ENCODE data around the gene SLC19A1. TPM values are rescaled to one million over a fixed set of nuclear protein-coding genes. Genes with fewer than 3 reads are reported as not detected.

Gene SLC19A1
- total RNA-seq, 2 experiments from 2014 or later = 30.0 to 31.2 TPM

GRCh38 chr21:45551316-45551715, 9.1 kb upstream of the SLC19A1 start:
- CTCF ChIA-PET = interaction anchor here (2.3 kb wide), 1 partner anchor 41 kb away, joined by 7 read pairs; no protein-coding TSS in a partner anchor
- H3K9me3 Mint-ChIP-seq = no peaks in the 10 kb centered on the region
- H3K4me3 Mint-ChIP-seq = peak overlapping the region; percentile 67

GRCh38 chr21:45550522-45551210, 8.4 kb upstream of the SLC19A1 start:
- peak overlapping the region; percentile 99 for H3K27ac Mint-ChIP-seq
- H3K4me3 Mint-ChIP-seq = peak overlapping the region; percentile 67
- CTCF ChIA-PET = interaction anchor here (2.3 kb wide), 1 partner anchor 42 kb away, joined by 7 read pairs; no protein-coding TSS in a partner anchor
- H3K27me3 Mint-ChIP-seq = no peaks in the 10 kb centered on the region
- peak; percentile 61 for DNase-seq
- POLR2A ChIA-PET = interaction anchor here (1.1 to 2.4 kb wide), 6 partner anchors 8 to 269 kb away, joined by 3 to 17 read pairs (median 4); no protein-coding TSS in a partner anchor
- H3K9me3 Mint-ChIP-seq = no peaks in the 10 kb centered on the region
- H3K36me3 Mint-ChIP-seq (ENCODE audit: low read depth) = no peaks in the 10 kb centered on the region
- peaks cover 45% of the 10 kb centered on the region for H3K4me1 Mint-ChIP-seq

More at GRCh38 chr21:45551316-45551715, 9.1 kb upstream of the SLC19A1 start:
- Mint-ChIP-seq H3K36me3 (ENCODE audit: low read depth) (no peaks in the 10 kb centered on the region), H3K27me3 (no peaks in the 10 kb centered on the region), H3K4me1 (peaks cover 45% of the 10 kb centered on the region), H3K27ac (peak overlapping the region; percentile 99)
- peak; percentile 59 for DNase-seq
- POLR2A ChIA-PET = interaction anchor here (1.1 to 2.4 kb wide), 7 partner anchors 8 to 268 kb away, joined by 3 to 17 read pairs (median 4); no protein-coding TSS in a partner anchor

- CTCF ChIA-PET = interaction anchor here (2.3 kb wide), 1 partner anchor 43 kb away, joined by 7 read pairs; no protein-coding TSS in a partner anchor
- H3K27ac Mint-ChIP-seq = peak overlapping the region; percentile 99
- no peaks in the 10 kb centered on the region for H3K9me3 Mint-ChIP-seq
- peaks cover 45% of the 10 kb centered on the region for H3K4me1 Mint-ChIP-seq
- peak overlapping the region; percentile 67 for H3K4me3 Mint-ChIP-seq
- no peaks in the 10 kb centered on the region for H3K36me3 Mint-ChIP-seq (ENCODE audit: low read depth)
- POLR2A ChIA-PET = interaction anchor here (0.6 to 2.4 kb wide), 4 partner anchors 9 to 43 kb away, joined by 3 to 17 read pairs (median 8); no protein-coding TSS in a partner anchor
- peak; percentile 33 for DNase-seq
- H3K27me3 Mint-ChIP-seq = no peaks in the 10 kb centered on the region
Observed at GRCh38 chr21:45549626-45550463, 7.6 kb upstream of the SLC19A1 start.

GRCh38 chr21:45548711-45549491, 6.7 kb upstream of the SLC19A1 start:
- H3K27me3 Mint-ChIP-seq = no peaks in the 10 kb centered on the region
- DNase-seq = no peak
- peak overlapping the region; percentile 72 for H3K27ac Mint-ChIP-seq
- H3K9me3 Mint-ChIP-seq = no peaks in the 10 kb centered on the region
- ChIA-PET CTCF (no interaction called here), POLR2A (interaction anchor here (0.9 to 1.1 kb wide), 2 partner anchors 9 to 17 kb away, joined by 3 read pairs; no protein-coding TSS in a partner anchor)
- H3K4me3 Mint-ChIP-seq = no peak overlapping the region
- peaks cover 40% of the 10 kb centered on the region for H3K4me1 Mint-ChIP-seq
- no peaks in the 10 kb centered on the region for H3K36me3 Mint-ChIP-seq (ENCODE audit: low read depth)

DNA sequence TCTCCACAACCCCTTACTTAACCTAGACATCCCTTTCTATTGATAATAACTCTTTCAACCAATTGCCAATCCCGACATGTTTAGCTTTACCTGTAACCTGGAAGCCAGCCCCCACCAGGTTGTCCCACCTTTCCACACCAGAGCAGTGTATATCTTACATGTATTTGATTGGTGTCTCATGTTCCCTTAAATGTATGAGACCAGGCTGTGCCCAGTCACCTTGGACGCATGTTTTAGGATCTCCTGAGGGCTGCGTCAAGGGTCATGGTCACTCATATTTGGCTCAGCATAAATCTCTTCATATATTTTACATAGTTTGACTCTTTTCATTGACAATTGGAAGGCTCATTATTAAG, 5.3 kb upstream of the SLC19A1 start:
- Mint-ChIP-seq H3K36me3 (ENCODE audit: low read depth) (no peaks in the 10 kb centered on the region), H3K27me3 (no peaks in the 10 kb centered on the region), H3K4me3 (no peak overlapping the region), H3K4me1 (peaks cover 33% of the 10 kb centered on the region), H3K9me3 (no peaks in the 10 kb centered on the region), H3K27ac (no peak overlapping the region)
- DNase-seq = no peak
- ChIA-PET POLR2A (interaction anchor here (0.6 to 1.1 kb wide), 2 partner anchors 13 to 15 kb away, joined by 3 read pairs; no protein-coding TSS in a partner anchor), CTCF (no interaction called here)

DNA sequence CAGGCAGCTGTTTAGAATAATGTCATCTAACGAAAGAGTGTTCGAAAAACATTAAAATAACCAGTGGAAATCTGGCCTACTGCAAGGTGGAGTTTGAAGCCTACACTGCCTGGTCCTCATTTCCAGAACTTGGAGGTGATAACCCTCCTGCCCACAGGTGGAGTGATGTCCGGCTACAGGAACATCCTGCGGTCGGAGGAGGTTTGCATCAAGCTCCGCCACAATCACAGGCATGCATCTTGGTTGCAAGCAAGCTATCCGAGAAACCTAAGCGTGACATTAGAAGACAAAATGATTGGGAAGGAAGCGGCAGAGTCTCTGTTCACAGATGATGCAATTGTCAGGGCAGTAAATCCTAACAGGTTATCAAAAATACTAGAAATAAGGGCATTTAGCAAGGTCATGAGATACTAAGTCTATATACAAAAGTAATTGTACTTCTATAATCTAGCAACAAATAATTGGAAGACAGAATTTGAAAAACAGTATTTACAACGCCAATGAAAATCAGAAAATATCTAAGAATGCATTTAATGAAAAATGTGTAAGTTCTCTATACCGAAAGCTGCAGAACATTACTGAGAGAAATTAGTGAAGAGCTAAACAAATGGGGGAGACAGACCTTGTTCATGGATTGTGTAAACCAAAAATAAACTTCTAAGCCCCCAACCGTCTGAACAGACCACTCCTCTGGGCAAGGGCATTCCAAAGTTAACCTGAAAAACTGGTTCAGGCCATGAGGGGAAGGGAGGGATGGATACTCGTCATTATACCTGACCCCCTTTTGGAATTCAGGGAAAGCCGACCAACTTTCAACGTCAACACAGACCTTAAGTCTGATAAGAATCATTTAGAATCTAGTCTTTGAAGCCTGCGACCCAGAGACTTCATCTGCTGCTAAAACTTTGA, 4.7 kb upstream of the SLC19A1 start:
- Mint-ChIP-seq H3K27ac (no peak overlapping the region), H3K4me1 (peaks cover 29% of the 10 kb centered on the region), H3K36me3 (ENCODE audit: low read depth) (no peaks in the 10 kb centered on the region), H3K27me3 (no peaks in the 10 kb centered on the region), H3K4me3 (no peak overlapping the region), H3K9me3 (no peaks in the 10 kb centered on the region)
- ChIA-PET CTCF (no interaction called here), POLR2A (no interaction called here)
- DNase-seq = no peak

- H3K4me1 Mint-ChIP-seq = peaks cover 27% of the 10 kb centered on the region
- ChIA-PET CTCF (no interaction called here), POLR2A (no interaction called here)
- no peaks in the 10 kb centered on the region for H3K27me3 Mint-ChIP-seq
- H3K36me3 Mint-ChIP-seq (ENCODE audit: low read depth) = no peaks in the 10 kb centered on the region
- H3K27ac Mint-ChIP-seq = no peak overlapping the region
- no peak overlapping the region for H3K4me3 Mint-ChIP-seq
- H3K9me3 Mint-ChIP-seq = no peaks in the 10 kb centered on the region
- DNase-seq = no peak
Observed at GRCh38 chr21:45545691-45546531, 3.7 kb upstream of the SLC19A1 start.

- H3K4me3 Mint-ChIP-seq = no peak overlapping the region
- no peak for DNase-seq
- no peak overlapping the region for H3K27ac Mint-ChIP-seq
- no peaks in the 10 kb centered on the region for H3K9me3 Mint-ChIP-seq
- CTCF ChIA-PET = no interaction called here
- H3K4me1 Mint-ChIP-seq = peaks cover 26% of the 10 kb centered on the region
- no peaks in the 10 kb centered on the region for H3K36me3 Mint-ChIP-seq (ENCODE audit: low read depth)
- POLR2A ChIA-PET = no interaction called here
- no peaks in the 10 kb centered on the region for H3K27me3 Mint-ChIP-seq
Observed at GRCh38 chr21:45545236-45545570, 3.0 kb upstream of the SLC19A1 start.

DNA sequence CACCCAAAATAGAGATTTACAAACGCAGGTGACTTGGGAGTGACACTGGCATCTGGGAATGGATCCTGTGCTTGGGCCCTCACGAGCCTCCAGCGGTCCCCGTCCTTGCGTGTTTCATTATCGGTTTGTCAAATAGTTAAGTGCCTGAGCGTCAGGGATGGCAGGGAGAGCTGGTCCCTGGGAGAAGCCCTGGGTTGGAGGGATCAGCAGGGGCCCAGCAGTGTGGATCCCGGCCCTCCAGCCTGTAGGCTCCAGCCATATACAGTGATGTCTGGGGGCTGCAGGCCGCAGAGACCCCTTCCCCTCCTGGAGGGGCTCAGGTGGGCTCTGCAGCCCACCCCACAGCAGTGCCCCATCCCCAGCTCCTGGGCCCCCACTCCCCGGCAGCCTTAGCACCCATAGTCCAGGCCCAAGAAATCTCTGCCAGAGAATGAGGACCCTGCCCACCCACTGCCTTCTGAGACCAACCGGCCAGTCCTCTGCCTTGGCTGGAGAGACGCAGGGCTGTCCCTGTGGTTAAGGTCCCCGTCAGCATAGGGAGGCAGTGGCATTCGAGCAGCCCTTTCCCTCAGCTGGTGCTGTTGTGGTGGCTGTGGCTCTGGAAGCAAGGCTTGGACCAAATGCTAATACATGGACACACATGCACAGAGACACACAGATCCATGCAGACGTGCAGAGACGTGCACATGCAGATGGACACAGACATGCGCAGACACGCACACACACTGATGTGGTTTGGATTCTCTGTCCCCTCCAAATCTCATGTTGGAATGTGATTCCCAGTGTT, 2.4 kb upstream of the SLC19A1 start:
- ChIA-PET CTCF (interaction anchor here (1.1 kb wide), 1 partner anchor 10 kb away, joined by 3 read pairs; no protein-coding TSS in a partner anchor), POLR2A (no interaction called here)
- H3K9me3 Mint-ChIP-seq = no peaks in the 10 kb centered on the region
- no peak overlapping the region for H3K27ac Mint-ChIP-seq
- H3K27me3 Mint-ChIP-seq = no peaks in the 10 kb centered on the region
- no peaks in the 10 kb centered on the region for H3K36me3 Mint-ChIP-seq (ENCODE audit: low read depth)
- no peak overlapping the region for H3K4me3 Mint-ChIP-seq
- peaks cover 26% of the 10 kb centered on the region for H3K4me1 Mint-ChIP-seq
- no peak for DNase-seq

- DNase-seq = no peak
- Mint-ChIP-seq H3K4me1 (peaks cover 22% of the 10 kb centered on the region), H3K4me3 (peak overlapping the region; percentile 51), H3K27me3 (no peaks in the 10 kb centered on the region), H3K27ac (peak overlapping the region; percentile 40), H3K9me3 (no peaks in the 10 kb centered on the region), H3K36me3 (ENCODE audit: low read depth) (no peaks in the 10 kb centered on the region)
- ChIA-PET CTCF (interaction anchor here (0.9 to 1.1 kb wide), 2 partner anchors 11 to 12 kb away, joined by 3 read pairs; no protein-coding TSS in a partner anchor), POLR2A (interaction anchor here (1.5 kb wide), 1 partner anchor 48 kb away, joined by 4 read pairs; no protein-coding TSS in a partner anchor)
Observed at GRCh38 chr21:45543710-45544448, 1.6 kb upstream of the SLC19A1 start.

Measured in activated CD4-positive, alpha-beta memory T cell treated with anti-CD3 and anti-CD28 coated beads, Interleukin-2, amount 10 ng/mL, durations not matched to agents 7 days and 5 days (primary cell).